ENCODE data around the gene GPALPP1.
"Not testable (repeated sequence)": the region's sequence is repeated elsewhere in the genome, so short reads cannot be mapped to it uniquely, and the experiment has no call there.

GPALPP1 gene

GRCh38 chr13:45007823-45008222 lies 18.5 kb downstream of the GPALPP1 start:
- DNase-seq: no peak

- DNase-seq: no peak
These were observed 21.9 kb downstream of the GPALPP1 start for GRCh38 chr13:45011198-45011597.

GRCh38 chr13:45015300-45015699 lies 26.0 kb downstream of the GPALPP1 start:
- DNase-seq: no peak

- DNase-seq: no peak
These were observed 27.6 kb downstream of the GPALPP1 start for GRCh38 chr13:45016792-45017425.

GRCh38 chr13:45019981-45020380 lies 30.6 kb downstream of the GPALPP1 start:
- not testable (repeated sequence) for DNase-seq

GRCh38 chr13:45021250-45021649 lies 31.9 kb downstream of the GPALPP1 start:
- DNase-seq: no peak

GRCh38 chr13:45024847-45025246 lies 35.5 kb downstream of the GPALPP1 start:
- DNase-seq: no peak

- DNase-seq: no peak
These were observed 45.0 kb downstream of the GPALPP1 start for GRCh38 chr13:45034342-45034741.

- no peak for DNase-seq
These were observed 46.9 kb downstream of the GPALPP1 start for GRCh38 chr13:45036206-45036605.

- no peak for DNase-seq
These were observed 50.8 kb downstream of the GPALPP1 start for GRCh38 chr13:45040173-45040572.

- no peak for DNase-seq
These were observed 51.3 kb downstream of the GPALPP1 start for GRCh38 chr13:45040622-45041021.

GRCh38 chr13:45042539-45042938 lies 53.2 kb downstream of the GPALPP1 start:
- no peak for DNase-seq

- DNase-seq: peak; percentile 33
These were observed 57.1 kb downstream of the GPALPP1 start for GRCh38 chr13:45046445-45046844.

GRCh38 chr13:45047394-45048310 lies 58.3 kb downstream of the GPALPP1 start:
- DNase-seq: peak; percentile 83

GRCh38 chr13:45048890-45049407 lies 59.6 kb downstream of the GPALPP1 start:
- no peak for DNase-seq

- DNase-seq: no peak
These were observed 60.1 kb downstream of the GPALPP1 start for GRCh38 chr13:45049478-45049877.

GRCh38 chr13:45051315-45051714 lies 62.0 kb downstream of the GPALPP1 start:
- DNase-seq: no peak

- no peak for DNase-seq
These were observed 66.0 kb downstream of the GPALPP1 start for GRCh38 chr13:45055198-45055901.

GRCh38 chr13:45055902-45056648 lies 66.7 kb downstream of the GPALPP1 start:
- no peak for DNase-seq

- DNase-seq: no peak
These were observed 70.7 kb downstream of the GPALPP1 start for GRCh38 chr13:45060062-45060461.

GRCh38 chr13:45063261-45063860 lies 74.0 kb downstream of the GPALPP1 start:
- DNase-seq: no peak

GRCh38 chr13:45063889-45064288 lies 74.6 kb downstream of the GPALPP1 start:
- DNase-seq: not testable (repeated sequence)
